ENCODE data around the gene EYS. TPM values are rescaled to one million over a fixed set of nuclear protein-coding genes. Genes with fewer than 3 reads are reported as not detected.

The EYS gene
- polyA plus RNA-seq, 1 of the 3 experiments (the other 2 are of a cell fraction), result 0.05 TPM

- Histone ChIP-seq H3K4me2 (no peak overlapping the region), H3K27me3 (ENCODE audit: insufficient read depth) (no peaks in the 10 kb centered on the region), H3K27ac (ENCODE audit: low read depth in 2 of 2, low read length in 1 of 2) (no peak overlapping the region), H3K4me1 (ENCODE audit: control insufficient read depth in 1 of 2, insufficient read depth in 2 of 2, low read depth in 1 of 2, low read length in 1 of 2) (peaks cover 15 to 16% of the 10 kb centered on the region in 2 experiments; a peak in 3 of 4 replicates), H3K79me2 (ENCODE audit: insufficient read depth) (no peaks in the 10 kb centered on the region), H4K20me1 (ENCODE audit: insufficient read depth) (no peaks in the 10 kb centered on the region), H3F3A (replicated peaks; ENCODE audit: insufficient read depth) (peaks cover 15% of the 10 kb centered on the region), H3K9ac (no peak overlapping the region), H3K9me2 (no peaks in the 10 kb centered on the region), H2AFZ (ENCODE audit: low read depth) (no peak overlapping the region), H3K36me3 (replicated peaks in 1 of 2; ENCODE audit: control insufficient read depth in 1 of 2, insufficient read depth in 2 of 2, low read length in 1 of 2) (no peaks in the 10 kb centered on the region), H3K9me3 (no peaks in the 10 kb centered on the region), H3K4me3 (ENCODE audit: low read depth in 2 of 2, low read length in 1 of 2) (no peak overlapping the region)
- 90% methylated on average over 9 of the region's 9 CpGs for WGBS (ENCODE audit: low lambda C conversion rate)
- POLR2A ChIA-PET, result no interaction called here
- TF ChIP-seq TAF1 (IDR thresholded peaks at IDR 0.05; ENCODE audit: borderline replicate concordance, low read depth, low read length), result no peak
- no peak for TF ChIP-seq RCOR1 (IDR thresholded peaks at IDR 0.05; ENCODE audit: low read length)
- TF ChIP-seq YY1 (IDR thresholded peaks at IDR 0.05; ENCODE audit: low read depth), result no peak
- no peak for TF ChIP-seq ZBTB33 (IDR thresholded peaks at IDR 0.05; ENCODE audit: borderline replicate concordance, low read depth)
- TF ChIP-seq CHD2 (IDR thresholded peaks at IDR 0.05; ENCODE audit: low read length, partially characterized antibody), result no peak
- TF ChIP-seq JUND (IDR thresholded peaks at IDR 0.05), result no peak
- TF ChIP-seq, protein P1, sequence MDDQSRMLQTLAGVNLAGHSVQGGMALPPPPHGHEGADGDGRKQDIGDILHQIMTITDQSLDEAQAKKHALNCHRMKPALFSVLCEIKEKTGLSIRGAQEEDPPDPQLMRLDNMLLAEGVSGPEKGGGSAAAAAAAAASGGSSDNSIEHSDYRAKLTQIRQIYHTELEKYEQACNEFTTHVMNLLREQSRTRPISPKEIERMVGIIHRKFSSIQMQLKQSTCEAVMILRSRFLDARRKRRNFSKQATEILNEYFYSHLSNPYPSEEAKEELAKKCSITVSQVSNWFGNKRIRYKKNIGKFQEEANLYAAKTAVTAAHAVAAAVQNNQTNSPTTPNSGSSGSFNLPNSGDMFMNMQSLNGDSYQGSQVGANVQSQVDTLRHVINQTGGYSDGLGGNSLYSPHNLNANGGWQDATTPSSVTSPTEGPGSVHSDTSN (IDR thresholded peaks at IDR 0.05), result no peak
- no peak for TF ChIP-seq GATA2 (CRISPR knock-in tag; IDR thresholded peaks at IDR 0.05)
- TF ChIP-seq, protein P2, sequence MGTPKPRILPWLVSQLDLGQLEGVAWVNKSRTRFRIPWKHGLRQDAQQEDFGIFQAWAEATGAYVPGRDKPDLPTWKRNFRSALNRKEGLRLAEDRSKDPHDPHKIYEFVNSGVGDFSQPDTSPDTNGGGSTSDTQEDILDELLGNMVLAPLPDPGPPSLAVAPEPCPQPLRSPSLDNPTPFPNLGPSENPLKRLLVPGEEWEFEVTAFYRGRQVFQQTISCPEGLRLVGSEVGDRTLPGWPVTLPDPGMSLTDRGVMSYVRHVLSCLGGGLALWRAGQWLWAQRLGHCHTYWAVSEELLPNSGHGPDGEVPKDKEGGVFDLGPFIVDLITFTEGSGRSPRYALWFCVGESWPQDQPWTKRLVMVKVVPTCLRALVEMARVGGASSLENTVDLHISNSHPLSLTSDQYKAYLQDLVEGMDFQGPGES (IDR thresholded peaks at IDR 0.05; ENCODE audit: low read depth, low read length), result no peak
- no peak for TF ChIP-seq FOXJ3 (CRISPR knock-in tag; IDR thresholded peaks at IDR 0.05)
- TF ChIP-seq RXRA (IDR thresholded peaks at IDR 0.05; ENCODE audit: borderline replicate concordance, low read depth), result no peak
- TF ChIP-seq SMC3 (IDR thresholded peaks at IDR 0.05; ENCODE audit: low read depth, low read length), result no peak
- no peak for TF ChIP-seq TCF12 (IDR thresholded peaks at IDR 0.05)
- TF ChIP-seq MXI1 (IDR thresholded peaks at IDR 0.05; ENCODE audit: low read depth, low read length), result no peak
- TF ChIP-seq GABPA (IDR thresholded peaks at IDR 0.05; ENCODE audit: low read depth), result no peak
- no peak for TF ChIP-seq TEAD4 (IDR thresholded peaks at IDR 0.05; ENCODE audit: borderline replicate concordance, insufficient read depth)
- TF ChIP-seq, protein P3, sequence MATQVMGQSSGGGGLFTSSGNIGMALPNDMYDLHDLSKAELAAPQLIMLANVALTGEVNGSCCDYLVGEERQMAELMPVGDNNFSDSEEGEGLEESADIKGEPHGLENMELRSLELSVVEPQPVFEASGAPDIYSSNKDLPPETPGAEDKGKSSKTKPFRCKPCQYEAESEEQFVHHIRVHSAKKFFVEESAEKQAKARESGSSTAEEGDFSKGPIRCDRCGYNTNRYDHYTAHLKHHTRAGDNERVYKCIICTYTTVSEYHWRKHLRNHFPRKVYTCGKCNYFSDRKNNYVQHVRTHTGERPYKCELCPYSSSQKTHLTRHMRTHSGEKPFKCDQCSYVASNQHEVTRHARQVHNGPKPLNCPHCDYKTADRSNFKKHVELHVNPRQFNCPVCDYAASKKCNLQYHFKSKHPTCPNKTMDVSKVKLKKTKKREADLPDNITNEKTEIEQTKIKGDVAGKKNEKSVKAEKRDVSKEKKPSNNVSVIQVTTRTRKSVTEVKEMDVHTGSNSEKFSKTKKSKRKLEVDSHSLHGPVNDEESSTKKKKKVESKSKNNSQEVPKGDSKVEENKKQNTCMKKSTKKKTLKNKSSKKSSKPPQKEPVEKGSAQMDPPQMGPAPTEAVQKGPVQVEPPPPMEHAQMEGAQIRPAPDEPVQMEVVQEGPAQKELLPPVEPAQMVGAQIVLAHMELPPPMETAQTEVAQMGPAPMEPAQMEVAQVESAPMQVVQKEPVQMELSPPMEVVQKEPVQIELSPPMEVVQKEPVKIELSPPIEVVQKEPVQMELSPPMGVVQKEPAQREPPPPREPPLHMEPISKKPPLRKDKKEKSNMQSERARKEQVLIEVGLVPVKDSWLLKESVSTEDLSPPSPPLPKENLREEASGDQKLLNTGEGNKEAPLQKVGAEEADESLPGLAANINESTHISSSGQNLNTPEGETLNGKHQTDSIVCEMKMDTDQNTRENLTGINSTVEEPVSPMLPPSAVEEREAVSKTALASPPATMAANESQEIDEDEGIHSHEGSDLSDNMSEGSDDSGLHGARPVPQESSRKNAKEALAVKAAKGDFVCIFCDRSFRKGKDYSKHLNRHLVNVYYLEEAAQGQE (IDR thresholded peaks at IDR 0.05; ENCODE audit: low read depth, low read length), result no peak
- no peak for TF ChIP-seq RAD21 (IDR thresholded peaks at IDR 0.05; ENCODE audit: low read length)
- CTCF ChIA-PET, result interaction anchor here (5.8 to 6.1 kb wide), 2 partner anchors 37 to 448 kb away, joined by 38 to 68 read pairs; no protein-coding TSS in a partner anchor
- DNase-seq, result no peak
Observed at GRCh38 chr6:63799813-63800212, 1907.2 kb downstream of the EYS start.

All from SK-N-SH (cell line).